ENCODE data around the gene ANO6.

ANO6 gene

DNA sequence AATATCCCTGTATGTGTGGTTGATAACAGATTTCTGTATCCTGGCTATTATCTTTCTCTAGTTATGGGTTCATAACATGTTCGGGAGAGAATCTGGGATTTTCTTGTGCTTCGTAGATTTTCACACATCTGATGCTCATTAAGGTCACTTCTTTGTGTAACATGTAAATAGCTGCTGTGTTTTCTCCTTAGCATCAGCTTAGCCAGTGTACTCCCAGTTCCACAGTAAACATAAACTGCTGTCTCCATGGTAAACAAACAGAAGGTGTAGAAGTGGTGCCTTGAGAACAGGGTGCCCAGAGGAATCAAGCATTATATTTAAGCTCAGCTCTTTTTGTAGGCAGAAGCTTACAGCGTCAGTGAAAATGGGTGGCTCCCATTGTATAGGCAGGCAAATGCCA is 88.0 kb downstream of the ANO6 start:
- TF ChIP-seq ZNF274 (IDR thresholded peaks at IDR 0.05; ENCODE audit: low read depth, low read length) (no peak), SUZ12 (IDR thresholded peaks at IDR 0.05; ENCODE audit: extremely low read depth, insufficient read depth, insufficient read length) (no peak), YY1 (IDR thresholded peaks at IDR 0.05; ENCODE audit: insufficient read depth, insufficient read length) (no peak)
- H3K36me3 ChIP-seq (ENCODE audit: insufficient read depth, insufficient read length, low read length): peaks cover 37% of the 10 kb centered on the region
- no peak overlapping the region for H3K9ac ChIP-seq (ENCODE audit: insufficient read length, low read depth)
- H3K4me3 ChIP-seq (ENCODE audit: insufficient read length, low read depth): no peak overlapping the region
- DNase-seq (ENCODE audit: low read depth, low spot score): no peak
- H3K4me1 ChIP-seq (ENCODE audit: insufficient read depth, insufficient read length): no peaks in the 10 kb centered on the region
- no peaks in the 10 kb centered on the region for H3K27me3 ChIP-seq (ENCODE audit: insufficient read depth, insufficient read length)
- no peaks in the 10 kb centered on the region for H3K9me3 ChIP-seq (ENCODE audit: insufficient read depth, low read length)

DNA sequence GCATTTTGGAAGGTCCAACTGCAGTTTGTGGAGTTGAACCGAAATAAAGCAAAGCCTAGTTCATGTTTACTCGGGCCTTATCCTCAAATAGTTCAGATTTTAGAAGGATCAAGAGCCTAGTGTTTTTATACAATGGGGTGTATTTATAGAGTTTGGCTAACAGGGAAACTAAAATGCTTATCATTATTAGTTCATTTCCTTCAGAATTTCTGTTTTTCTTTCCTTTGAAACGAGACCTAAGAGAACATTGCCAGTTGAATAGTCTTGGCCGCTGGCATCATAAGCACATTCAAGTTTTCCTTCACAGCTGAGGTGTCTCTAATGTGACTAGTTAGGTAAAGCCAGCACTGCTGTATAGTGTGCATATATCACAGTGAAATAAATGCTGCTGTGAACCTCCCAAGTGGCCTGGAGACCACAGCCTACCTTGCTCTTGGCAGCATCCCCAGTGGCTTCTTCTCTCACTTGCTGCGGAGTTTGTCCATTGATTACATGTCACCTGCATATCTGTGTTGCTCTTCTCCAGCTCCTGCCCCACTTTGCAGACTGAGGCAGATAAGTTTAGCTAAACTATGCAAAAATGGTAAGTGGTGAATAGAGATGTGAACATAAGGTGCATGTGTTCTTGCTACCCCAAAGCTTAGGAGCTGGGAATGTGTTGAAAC is 88.8 kb downstream of the ANO6 start:
- no peaks in the 10 kb centered on the region for H3K27me3 ChIP-seq (ENCODE audit: insufficient read depth, insufficient read length)
- no peak for DNase-seq (ENCODE audit: low read depth, low spot score)
- no peak overlapping the region for H3K4me3 ChIP-seq (ENCODE audit: insufficient read length, low read depth)
- no peaks in the 10 kb centered on the region for H3K4me1 ChIP-seq (ENCODE audit: insufficient read depth, insufficient read length)
- H3K9me3 ChIP-seq (ENCODE audit: insufficient read depth, low read length): no peaks in the 10 kb centered on the region
- no peak for TF ChIP-seq YY1 (IDR thresholded peaks at IDR 0.05; ENCODE audit: insufficient read depth, insufficient read length)
- TF ChIP-seq SUZ12 (IDR thresholded peaks at IDR 0.05; ENCODE audit: extremely low read depth, insufficient read depth, insufficient read length): no peak
- TF ChIP-seq ZNF274 (IDR thresholded peaks at IDR 0.05; ENCODE audit: low read depth, low read length): no peak
- H3K9ac ChIP-seq (ENCODE audit: insufficient read length, low read depth): no peak overlapping the region
- H3K36me3 ChIP-seq (ENCODE audit: insufficient read depth, insufficient read length, low read length): peaks cover 37% of the 10 kb centered on the region

GRCh38 chr12:45305907-45306306 is 90.0 kb downstream of the ANO6 start:
- Histone ChIP-seq H3K36me3 (ENCODE audit: insufficient read depth, insufficient read length, low read length) (peaks cover 37% of the 10 kb centered on the region), H3K27me3 (ENCODE audit: insufficient read depth, insufficient read length) (no peaks in the 10 kb centered on the region), H3K4me3 (ENCODE audit: insufficient read length, low read depth) (no peak overlapping the region), H3K9ac (ENCODE audit: insufficient read length, low read depth) (no peak overlapping the region), H3K4me1 (ENCODE audit: insufficient read depth, insufficient read length) (no peaks in the 10 kb centered on the region), H3K9me3 (ENCODE audit: insufficient read depth, low read length) (no peaks in the 10 kb centered on the region)
- no peak for DNase-seq (ENCODE audit: low read depth, low spot score)
- TF ChIP-seq YY1 (IDR thresholded peaks at IDR 0.05; ENCODE audit: insufficient read depth, insufficient read length) (no peak), SUZ12 (IDR thresholded peaks at IDR 0.05; ENCODE audit: extremely low read depth, insufficient read depth, insufficient read length) (no peak), ZNF274 (IDR thresholded peaks at IDR 0.05; ENCODE audit: low read depth, low read length) (no peak)

- H3K9me3 ChIP-seq (ENCODE audit: insufficient read depth, low read length): no peaks in the 10 kb centered on the region
- no peak overlapping the region for H3K4me3 ChIP-seq (ENCODE audit: insufficient read length, low read depth)
- H3K9ac ChIP-seq (ENCODE audit: insufficient read length, low read depth): no peak overlapping the region
- no peak for DNase-seq (ENCODE audit: low read depth, low spot score)
- H3K4me1 ChIP-seq (ENCODE audit: insufficient read depth, insufficient read length): no peaks in the 10 kb centered on the region
- TF ChIP-seq SUZ12 (IDR thresholded peaks at IDR 0.05; ENCODE audit: extremely low read depth, insufficient read depth, insufficient read length) (no peak), YY1 (IDR thresholded peaks at IDR 0.05; ENCODE audit: insufficient read depth, insufficient read length) (no peak)
- no peaks in the 10 kb centered on the region for H3K27me3 ChIP-seq (ENCODE audit: insufficient read depth, insufficient read length)
- H3K36me3 ChIP-seq (ENCODE audit: insufficient read depth, insufficient read length, low read length): peaks cover 30% of the 10 kb centered on the region
Measured at GRCh38 chr12:45309836-45310626, 94.1 kb downstream of the ANO6 start.

DNA sequence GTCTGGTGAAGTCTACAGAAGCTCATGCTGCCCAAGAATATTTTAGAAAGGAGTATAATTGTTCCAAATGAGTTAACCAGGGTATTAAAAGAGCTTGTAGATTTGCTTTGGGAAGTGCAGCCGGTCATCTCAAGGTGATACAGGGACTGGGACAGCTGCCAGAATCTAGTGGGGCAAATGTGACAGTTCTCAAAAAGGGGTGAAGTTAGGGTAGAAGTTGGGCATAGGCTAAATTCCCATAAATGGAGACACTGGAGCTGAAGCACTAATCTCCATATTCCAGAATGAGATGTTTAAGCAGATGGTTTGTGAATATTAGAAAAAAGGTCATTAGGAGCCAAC is 94.7 kb downstream of the ANO6 start:
- H3K4me3 ChIP-seq (ENCODE audit: insufficient read length, low read depth): no peak overlapping the region
- no peak for DNase-seq (ENCODE audit: low read depth, low spot score)
- H3K9ac ChIP-seq (ENCODE audit: insufficient read length, low read depth): no peak overlapping the region
- H3K36me3 ChIP-seq (ENCODE audit: insufficient read depth, insufficient read length, low read length): peaks cover 31% of the 10 kb centered on the region
- H3K9me3 ChIP-seq (ENCODE audit: insufficient read depth, low read length): 0 out of 2 replicates have a peak, but pooled peaks cover 3% of the 10 kb centered on the region
- TF ChIP-seq YY1 (IDR thresholded peaks at IDR 0.05; ENCODE audit: insufficient read depth, insufficient read length): no peak
- TF ChIP-seq SUZ12 (IDR thresholded peaks at IDR 0.05; ENCODE audit: extremely low read depth, insufficient read depth, insufficient read length): no peak
- TF ChIP-seq ZNF274 (IDR thresholded peaks at IDR 0.05; ENCODE audit: low read depth, low read length): no peak
- H3K4me1 ChIP-seq (ENCODE audit: insufficient read depth, insufficient read length): no peaks in the 10 kb centered on the region
- H3K27me3 ChIP-seq (ENCODE audit: insufficient read depth, insufficient read length): no peaks in the 10 kb centered on the region

- no peak for TF ChIP-seq SUZ12 (IDR thresholded peaks at IDR 0.05; ENCODE audit: extremely low read depth, insufficient read depth, insufficient read length)
- TF ChIP-seq ZNF274 (IDR thresholded peaks at IDR 0.05; ENCODE audit: low read depth, low read length): no peak
- TF ChIP-seq YY1 (IDR thresholded peaks at IDR 0.05; ENCODE audit: insufficient read depth, insufficient read length): no peak
- H3K27me3 ChIP-seq (ENCODE audit: insufficient read depth, insufficient read length): no peaks in the 10 kb centered on the region
- no peaks in the 10 kb centered on the region for H3K4me1 ChIP-seq (ENCODE audit: insufficient read depth, insufficient read length)
- no peak overlapping the region for H3K9ac ChIP-seq (ENCODE audit: insufficient read length, low read depth)
- no peak overlapping the region for H3K4me3 ChIP-seq (ENCODE audit: insufficient read length, low read depth)
- no peak for DNase-seq (ENCODE audit: low read depth, low spot score)
- peaks cover 39% of the 10 kb centered on the region for H3K36me3 ChIP-seq (ENCODE audit: insufficient read depth, insufficient read length, low read length)
- H3K9me3 ChIP-seq (ENCODE audit: insufficient read depth, low read length): peaks cover 13% of the 10 kb centered on the region
Measured at GRCh38 chr12:45312012-45312411, 96.1 kb downstream of the ANO6 start.

GRCh38 chr12:45314770-45315169 is 98.9 kb downstream of the ANO6 start:
- Histone ChIP-seq H3K27me3 (ENCODE audit: insufficient read depth, insufficient read length) (no peaks in the 10 kb centered on the region), H3K4me1 (ENCODE audit: insufficient read depth, insufficient read length) (no peaks in the 10 kb centered on the region), H3K4me3 (ENCODE audit: insufficient read length, low read depth) (no peak overlapping the region), H3K9ac (ENCODE audit: insufficient read length, low read depth) (no peak overlapping the region), H3K36me3 (ENCODE audit: insufficient read depth, insufficient read length, low read length) (peaks cover 39% of the 10 kb centered on the region), H3K9me3 (ENCODE audit: insufficient read depth, low read length) (peaks cover 13% of the 10 kb centered on the region)
- TF ChIP-seq SUZ12 (IDR thresholded peaks at IDR 0.05; ENCODE audit: extremely low read depth, insufficient read depth, insufficient read length): no peak
- no peak for TF ChIP-seq YY1 (IDR thresholded peaks at IDR 0.05; ENCODE audit: insufficient read depth, insufficient read length)
- TF ChIP-seq ZNF274 (IDR thresholded peaks at IDR 0.05; ENCODE audit: low read depth, low read length): no peak
- no peak for DNase-seq (ENCODE audit: low read depth, low spot score)
